Loucy (cell line): Measurements from ENCODE around the gene CLDN5.
A peak's percentile ranks its signal among the peaks of the same experiment; 100 is the strongest.

Experiments
- H2AFZ ChIP-seq: fragments of 200-600 bp; sonication (generic); 2 replicates; pipeline ENCODE4 v1.6.0; 2016; ENCODE audit warnings: antibody characterized with exemption, mild to moderate bottlenecking, low read length, moderate library complexity
- H3F3A ChIP-seq: fragments of 200-600 bp; 2 replicates; pipeline ENCODE4 v1.6.0; 2016; ENCODE audit warnings: antibody characterized with exemption, low read depth, mild to moderate bottlenecking
- H3K27me3 ChIP-seq: fragments of 200-600 bp; sonication (generic); 2 replicates; pipeline ENCODE4 v1.6.1; 2014; ENCODE audit warnings: low read length, mild to moderate bottlenecking; ENCODE audit not compliant: insufficient read depth, poor library complexity, severe bottlenecking
- H3K36me3 ChIP-seq: fragments of 200-600 bp; sonication (generic); 2 replicates; pipeline ENCODE4 v1.6.1; 2016; ENCODE audit warnings: low read length; ENCODE audit not compliant: insufficient read depth
- H3K4me1 ChIP-seq: fragments of 200-600 bp; sonication (generic); 2 replicates; pipeline ENCODE4 v1.5.1; 2014; ENCODE audit warnings: low read length, mild to moderate bottlenecking; ENCODE audit not compliant: insufficient read depth, poor library complexity, severe bottlenecking
- H3K4me2 ChIP-seq: fragments of 200-600 bp; sonication (generic); 2 replicates; pipeline ENCODE4 v1.6.0; 2014; ENCODE audit warnings: antibody characterized with exemption, low read length, low read depth, mild to moderate bottlenecking; ENCODE audit not compliant: poor library complexity, severe bottlenecking
- H3K4me3 ChIP-seq: fragments of 200-600 bp; sonication (generic); 2 replicates; pipeline ENCODE4 v1.5.1; 2014; ENCODE audit warnings: low read length, mild to moderate bottlenecking, mixed read lengths; ENCODE audit not compliant: poor library complexity, severe bottlenecking
- H3K79me2 ChIP-seq: fragments of 200-600 bp; sonication (generic); 2 replicates; pipeline ENCODE4 v1.6.1; 2014; ENCODE audit warnings: low read length; ENCODE audit not compliant: insufficient read depth
- H3K9ac ChIP-seq: fragments of 200-600 bp; sonication (generic); 2 replicates; pipeline ENCODE4 v1.6.0; 2014; ENCODE audit warnings: mild to moderate bottlenecking, low read depth, low read length, moderate library complexity; ENCODE audit not compliant: poor library complexity, severe bottlenecking
- H3K9me2 ChIP-seq: fragments of 200-600 bp; sonication (generic); replicated peaks from 2 replicates; pipeline ENCODE4 v1.6.1; 2016; ENCODE audit warnings: low read depth, low read length, mixed read lengths
- H3K9me3 ChIP-seq: fragments of 200-600 bp; sonication (generic); 2 replicates; pipeline ENCODE4 v1.6.1; 2014; ENCODE audit warnings: mild to moderate bottlenecking, antibody characterized with exemption, low read length, low read depth; ENCODE audit not compliant: insufficient read depth
- H4K20me1 ChIP-seq: fragments of 200-600 bp; sonication (generic); 2 replicates; pipeline ENCODE4 v1.6.0; 2014; ENCODE audit warnings: antibody characterized with exemption, low read length, mild to moderate bottlenecking; ENCODE audit not compliant: insufficient read depth, poor library complexity, severe bottlenecking
- CTCF ChIP-seq: fragments of 200-600 bp; sonication (generic); conservative IDR thresholded peaks from 2 replicates; pipeline ENCODE4 v1.5.1; 2014; ENCODE audit warnings: mild to moderate bottlenecking, antibody characterized with exemption, low read length
- EZH2phosphoT487 ChIP-seq: fragments of 200-600 bp; IDR thresholded peaks from 2 replicates; pipeline ENCODE4 v1.6.1; 2018; ENCODE audit warnings: antibody characterized with exemption, mild to moderate bottlenecking, moderate library complexity, borderline replicate concordance

CLDN5 gene

DNA sequence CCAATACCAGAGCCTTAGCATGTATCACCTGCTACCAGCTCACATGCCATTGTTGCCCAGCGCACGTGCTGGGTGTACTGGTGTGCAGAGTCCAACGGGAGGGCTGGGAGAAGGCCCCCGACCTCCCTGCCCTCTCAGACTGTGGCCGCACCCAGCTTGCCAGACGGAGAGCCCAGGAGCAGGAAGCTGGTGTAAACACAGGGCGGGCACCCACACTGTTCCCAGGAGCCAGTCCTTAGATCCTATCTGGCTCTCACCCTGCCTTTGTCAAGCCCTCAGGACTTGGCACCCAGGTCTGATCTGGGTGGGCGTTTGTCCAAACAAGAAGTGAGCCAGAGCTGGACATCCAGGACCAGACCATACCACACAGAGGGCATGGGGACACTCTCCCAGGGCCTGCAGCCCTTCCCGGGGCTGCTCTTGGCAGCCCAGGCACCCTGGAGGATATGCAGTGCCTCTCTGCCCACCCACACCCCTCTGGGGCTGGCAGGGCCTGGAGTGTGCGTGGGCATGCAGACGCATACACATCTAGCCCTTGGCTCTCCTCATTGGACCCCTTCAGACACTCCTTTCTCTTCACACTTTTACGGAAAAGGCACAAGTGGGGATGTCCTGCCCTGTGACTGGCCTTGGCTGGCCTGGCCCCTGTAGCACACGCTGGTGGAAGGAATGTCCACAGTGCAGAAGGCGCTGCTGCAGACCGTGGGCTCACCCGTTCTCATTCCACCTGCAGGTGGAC lies 19.9 kb upstream of the CLDN5 start:
- no peak overlapping the region for H3K9ac ChIP-seq
- no peaks in the 10 kb centered on the region for H4K20me1 ChIP-seq
- no peaks in the 10 kb centered on the region for H3F3A ChIP-seq
- no peaks in the 10 kb centered on the region for H3K36me3 ChIP-seq
- H3K9me2 ChIP-seq: no peaks in the 10 kb centered on the region
- H3K4me2 ChIP-seq: no peak overlapping the region
- no peak for TF ChIP-seq EZH2phosphoT487
- no peak for TF ChIP-seq CTCF
- H3K9me3 ChIP-seq: no peaks in the 10 kb centered on the region
- no peaks in the 10 kb centered on the region for H3K79me2 ChIP-seq
- no peaks in the 10 kb centered on the region for H3K27me3 ChIP-seq
- H2AFZ ChIP-seq: no peak overlapping the region
- H3K4me1 ChIP-seq: peaks cover 17% of the 10 kb centered on the region
- no peak overlapping the region for H3K4me3 ChIP-seq

GRCh38 chr22:19540394-19540793 lies 16.2 kb upstream of the CLDN5 start:
- Histone ChIP-seq H3F3A (0 out of 2 replicates have a peak, but pooled peaks cover 2% of the 10 kb centered on the region), H3K9me2 (no peaks in the 10 kb centered on the region), H3K4me3 (no peak overlapping the region), H3K4me2 (no peak overlapping the region), H3K9me3 (no peaks in the 10 kb centered on the region), H2AFZ (peak overlapping the region; percentile 46; the same call in 1 of the 2 replicates), H3K27me3 (no peaks in the 10 kb centered on the region), H3K9ac (peak overlapping the region; percentile 5), H3K4me1 (peaks cover 33% of the 10 kb centered on the region), H3K79me2 (no peaks in the 10 kb centered on the region), H4K20me1 (no peaks in the 10 kb centered on the region), H3K36me3 (no peaks in the 10 kb centered on the region)
- TF ChIP-seq CTCF (no peak), EZH2phosphoT487 (no peak)

DNA sequence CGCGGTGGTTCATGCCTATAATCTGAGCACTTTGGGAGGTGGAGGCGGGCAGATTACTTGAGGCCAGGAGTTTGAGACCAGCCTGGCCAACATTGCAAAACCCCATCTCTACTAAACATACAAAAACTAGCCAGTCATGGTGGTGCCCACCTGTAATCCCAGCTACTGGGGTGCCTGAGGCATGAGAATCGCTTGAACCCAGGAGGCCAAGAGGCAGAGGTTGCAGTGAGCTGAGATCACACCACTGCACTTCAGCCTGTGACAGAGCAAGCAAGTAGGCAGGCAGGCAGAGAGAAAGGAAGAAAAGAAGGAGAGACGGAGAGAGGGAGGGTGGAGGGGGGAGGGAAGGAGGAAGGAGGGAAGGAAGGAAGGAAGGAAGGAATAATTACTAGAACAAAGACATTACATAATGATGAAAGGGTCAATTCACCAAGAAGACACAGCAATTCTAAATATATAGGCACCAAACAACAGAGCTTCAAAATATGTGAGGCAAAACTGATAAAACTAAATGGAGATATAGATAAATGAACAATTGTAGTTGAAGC lies 13.8 kb upstream of the CLDN5 start:
- H3K4me2 ChIP-seq: no peak overlapping the region
- H3F3A ChIP-seq: peaks cover 12% of the 10 kb centered on the region
- no peaks in the 10 kb centered on the region for H3K79me2 ChIP-seq
- H3K36me3 ChIP-seq: no peaks in the 10 kb centered on the region
- H3K27me3 ChIP-seq: no peaks in the 10 kb centered on the region
- H3K4me3 ChIP-seq: no peak overlapping the region
- peak overlapping the region; percentile 36 for H3K9ac ChIP-seq
- TF ChIP-seq EZH2phosphoT487: no peak
- no peak for TF ChIP-seq CTCF
- H2AFZ ChIP-seq: peak overlapping the region; percentile 42; the same call in 1 of the 2 replicates
- H4K20me1 ChIP-seq: no peaks in the 10 kb centered on the region
- no peaks in the 10 kb centered on the region for H3K9me3 ChIP-seq
- H3K4me1 ChIP-seq: peaks cover 45% of the 10 kb centered on the region
- no peaks in the 10 kb centered on the region for H3K9me2 ChIP-seq
